Vagina (tissue), 2 donors: ENCODE results near the gene PROB1.

ENCODE experiments used
- POLR2AphosphoS5 ChIP-seq, 2 donors: sonication (generic); formaldehyde crosslinking; IDR thresholded peaks; one replicate each; pipeline ENCODE4 v1.9.0; 2017; ENCODE audit warnings: antibody characterized with exemption in 2 of 2, mild to moderate bottlenecking in 2 of 2, low read depth in 1 of 2; ENCODE audit not compliant: insufficient read depth in 1 of 2
- TF ChIP-seq, protein P1 (sequence below), 3 experiments: fragments of 450-650 bp in 2 of 3; fragments of 200-600 bp in 1 of 3; sonication (generic) in 1 of 3; IDR thresholded peaks; one replicate each; pipeline ENCODE4 v1.5.1; 2017 to 2019; ENCODE audit warnings: antibody characterized with exemption in 3 of 3, mild to moderate bottlenecking in 2 of 3, moderate library complexity in 2 of 3

GRCh38 chr5:139378101-139378825, 16.6 kb downstream of the PROB1 start:
- TF ChIP-seq, protein P1, sequence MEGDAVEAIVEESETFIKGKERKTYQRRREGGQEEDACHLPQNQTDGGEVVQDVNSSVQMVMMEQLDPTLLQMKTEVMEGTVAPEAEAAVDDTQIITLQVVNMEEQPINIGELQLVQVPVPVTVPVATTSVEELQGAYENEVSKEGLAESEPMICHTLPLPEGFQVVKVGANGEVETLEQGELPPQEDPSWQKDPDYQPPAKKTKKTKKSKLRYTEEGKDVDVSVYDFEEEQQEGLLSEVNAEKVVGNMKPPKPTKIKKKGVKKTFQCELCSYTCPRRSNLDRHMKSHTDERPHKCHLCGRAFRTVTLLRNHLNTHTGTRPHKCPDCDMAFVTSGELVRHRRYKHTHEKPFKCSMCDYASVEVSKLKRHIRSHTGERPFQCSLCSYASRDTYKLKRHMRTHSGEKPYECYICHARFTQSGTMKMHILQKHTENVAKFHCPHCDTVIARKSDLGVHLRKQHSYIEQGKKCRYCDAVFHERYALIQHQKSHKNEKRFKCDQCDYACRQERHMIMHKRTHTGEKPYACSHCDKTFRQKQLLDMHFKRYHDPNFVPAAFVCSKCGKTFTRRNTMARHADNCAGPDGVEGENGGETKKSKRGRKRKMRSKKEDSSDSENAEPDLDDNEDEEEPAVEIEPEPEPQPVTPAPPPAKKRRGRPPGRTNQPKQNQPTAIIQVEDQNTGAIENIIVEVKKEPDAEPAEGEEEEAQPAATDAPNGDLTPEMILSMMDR (IDR thresholded peaks at IDR 0.05), result no peak
- no peak for TF ChIP-seq POLR2AphosphoS5 (IDR thresholded peaks at IDR 0.05; ENCODE audit: insufficient read depth in 1 of 2, low read depth in 1 of 2)
